ENCODE measurements around the gene AQP12B. TPM values are rescaled to one million over a fixed set of nuclear protein-coding genes. Genes with fewer than 3 reads are reported as not detected.
"Not testable (repeated sequence)": the region's sequence is repeated elsewhere in the genome, so short reads cannot be mapped to it uniquely, and the experiment has no call there.

The AQP12B gene, protein sequence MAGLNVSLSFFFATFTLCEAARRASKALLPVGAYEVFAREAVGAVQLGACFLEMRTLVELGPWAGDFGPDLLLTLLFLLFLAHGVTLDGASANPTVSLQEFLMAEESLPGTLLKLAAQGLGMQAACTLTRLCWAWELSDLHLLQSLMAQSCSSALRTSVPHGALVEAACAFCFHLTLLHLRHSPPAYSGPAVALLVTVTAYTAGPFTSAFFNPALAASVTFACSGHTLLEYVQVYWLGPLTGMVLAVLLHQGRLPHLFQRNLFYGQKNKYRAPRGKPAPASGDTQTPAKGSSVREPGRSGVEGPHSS
- total RNA-seq, result not detected

DNA sequence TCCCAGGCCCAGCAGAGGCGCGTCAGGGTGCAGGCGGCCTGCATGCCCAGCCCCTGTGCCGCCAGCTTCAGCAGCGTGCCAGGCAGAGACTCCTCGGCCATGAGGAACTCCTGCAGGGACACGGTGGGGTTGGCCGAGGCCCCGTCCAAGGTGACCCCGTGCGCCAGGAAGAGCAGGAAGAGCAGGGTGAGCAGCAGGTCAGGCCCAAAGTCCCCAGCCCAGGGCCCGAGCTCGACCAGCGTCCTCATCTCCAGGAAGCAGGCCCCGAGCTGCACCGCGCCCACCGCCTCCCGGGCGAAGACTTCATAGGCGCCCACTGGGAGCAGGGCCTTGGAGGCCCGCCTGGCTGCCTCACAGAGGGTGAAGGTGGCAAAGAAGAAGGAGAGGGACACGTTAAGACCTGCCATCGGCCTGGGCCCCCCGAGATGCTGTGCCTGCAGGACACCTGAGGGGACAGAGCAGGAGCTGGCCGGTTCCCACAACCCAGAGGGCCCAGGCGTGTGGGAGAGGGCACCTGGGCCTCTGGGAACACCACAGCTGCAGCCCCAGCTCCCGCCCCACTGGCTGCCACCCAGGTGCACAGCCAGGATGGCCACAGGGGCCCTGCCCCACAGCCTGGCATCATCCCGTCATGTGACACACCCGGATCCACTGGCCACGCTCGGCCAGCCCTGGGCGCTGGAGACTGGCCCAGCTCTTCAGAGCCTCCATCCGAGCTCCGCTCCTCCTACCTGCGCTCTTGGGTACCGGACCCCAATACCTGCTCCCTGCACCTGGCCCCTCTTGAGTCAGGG is at the start of gene AQP12B:
Gene AQP12B (minus strand): TSS at position 455 of the 794 bp plus-strand sequence. CDS start 48 bp downstream, at position 407.
- H3K4me3 Mint-ChIP-seq; DNase-seq; H3K9me3 Mint-ChIP-seq; H3K36me3 Mint-ChIP-seq (ENCODE audit: low read depth); POLR2A ChIA-PET; H3K27me3 Mint-ChIP-seq; H3K4me1 Mint-ChIP-seq; CTCF ChIA-PET: not testable (repeated sequence)
- H3K27ac Mint-ChIP-seq, result peak within 1 kb of the TSS; percentile 19

GRCh38 chr2:240732184-240732583 is 49.5 kb upstream of the AQP12B start:
- Mint-ChIP-seq H3K9me3 (no peaks in the 10 kb centered on the region), H3K4me3 (no peak overlapping the region), H3K36me3 (ENCODE audit: low read depth) (no peaks in the 10 kb centered on the region), H3K4me1 (no peaks in the 10 kb centered on the region), H3K27ac (no peak overlapping the region), H3K27me3 (no peaks in the 10 kb centered on the region)
- CTCF ChIA-PET, result no interaction called here
- DNase-seq, result no peak
- POLR2A ChIA-PET, result no interaction called here

DNA sequence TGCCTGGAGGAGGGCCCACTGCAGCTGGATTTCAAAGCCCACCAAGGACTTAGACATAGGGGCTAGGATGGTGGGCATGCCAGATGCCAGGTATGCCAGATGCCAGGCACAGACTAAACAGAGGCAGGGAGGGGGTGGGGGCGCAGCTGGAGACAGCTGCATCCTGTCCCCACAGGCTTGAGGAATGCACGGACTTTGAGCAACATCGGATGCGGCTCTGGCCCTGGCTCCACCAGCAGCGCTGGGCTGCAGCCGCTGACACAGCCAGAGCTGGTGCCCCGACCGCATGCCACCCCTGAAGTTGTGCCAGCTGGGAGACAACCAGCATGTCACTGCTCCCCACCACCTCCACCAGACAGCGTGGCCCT is 48.5 kb upstream of the AQP12B start:
- CTCF ChIA-PET, result no interaction called here
- H3K4me1 Mint-ChIP-seq, result no peaks in the 10 kb centered on the region
- H3K36me3 Mint-ChIP-seq (ENCODE audit: low read depth), result no peaks in the 10 kb centered on the region
- H3K9me3 Mint-ChIP-seq, result no peaks in the 10 kb centered on the region
- POLR2A ChIA-PET, result no interaction called here
- no peak for DNase-seq
- H3K27ac Mint-ChIP-seq, result no peak overlapping the region
- no peak overlapping the region for H3K4me3 Mint-ChIP-seq
- no peaks in the 10 kb centered on the region for H3K27me3 Mint-ChIP-seq

- DNase-seq, result no peak
- H3K9me3 Mint-ChIP-seq, result no peaks in the 10 kb centered on the region
- no peaks in the 10 kb centered on the region for H3K4me1 Mint-ChIP-seq
- H3K36me3 Mint-ChIP-seq (ENCODE audit: low read depth), result no peaks in the 10 kb centered on the region
- POLR2A ChIA-PET, result no interaction called here
- no peak overlapping the region for H3K27ac Mint-ChIP-seq
- no peak overlapping the region for H3K4me3 Mint-ChIP-seq
- CTCF ChIA-PET, result no interaction called here
- no peaks in the 10 kb centered on the region for H3K27me3 Mint-ChIP-seq
Measured at GRCh38 chr2:240730501-240731177, 48.0 kb upstream of the AQP12B start.

GRCh38 chr2:240728827-240729226 is 46.1 kb upstream of the AQP12B start:
- CTCF ChIA-PET, result no interaction called here
- Mint-ChIP-seq H3K4me3 (no peak overlapping the region), H3K27ac (no peak overlapping the region)

GRCh38 chr2:240728361-240728760 is 45.7 kb upstream of the AQP12B start:
- Mint-ChIP-seq H3K27ac (no peak overlapping the region), H3K9me3 (no peaks in the 10 kb centered on the region), H3K36me3 (ENCODE audit: low read depth) (no peaks in the 10 kb centered on the region), H3K27me3 (no peaks in the 10 kb centered on the region), H3K4me3 (no peak overlapping the region), H3K4me1 (no peaks in the 10 kb centered on the region)
- ChIA-PET CTCF (no interaction called here), POLR2A (no interaction called here)
- DNase-seq, result no peak

More at GRCh38 chr2:240728827-240729226, 46.1 kb upstream of the AQP12B start:
- Mint-ChIP-seq H3K27me3 (no peaks in the 10 kb centered on the region), H3K4me1 (no peaks in the 10 kb centered on the region), H3K9me3 (no peaks in the 10 kb centered on the region), H3K36me3 (ENCODE audit: low read depth) (no peaks in the 10 kb centered on the region)
- POLR2A ChIA-PET, result no interaction called here
- DNase-seq, result no peak

DNA sequence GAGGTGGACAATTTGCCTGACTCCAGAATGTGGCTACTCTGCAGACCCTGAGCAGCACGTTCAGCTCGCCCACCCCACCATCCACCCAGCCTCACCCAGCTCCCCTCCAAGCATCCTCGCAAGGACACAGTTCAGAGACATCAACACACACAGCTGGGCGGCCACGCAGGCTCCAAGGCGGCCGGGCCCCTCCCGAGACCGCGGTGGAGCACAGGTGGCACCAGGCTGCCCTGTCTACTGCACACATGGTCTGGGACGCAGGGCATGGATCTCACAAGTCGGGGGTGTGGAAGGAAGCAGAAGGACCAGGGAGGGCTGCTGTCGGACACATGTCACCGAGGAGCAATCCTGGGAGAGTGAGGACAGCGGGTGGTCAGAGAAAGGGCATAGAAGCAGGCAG is 45.2 kb upstream of the AQP12B start:
- ChIA-PET CTCF (no interaction called here), POLR2A (no interaction called here)
- Mint-ChIP-seq H3K27me3 (no peaks in the 10 kb centered on the region), H3K4me3 (no peak overlapping the region), H3K27ac (no peak overlapping the region), H3K9me3 (no peaks in the 10 kb centered on the region), H3K4me1 (no peaks in the 10 kb centered on the region), H3K36me3 (ENCODE audit: low read depth) (no peaks in the 10 kb centered on the region)
- no peak for DNase-seq

- CTCF ChIA-PET, result no interaction called here
- no peaks in the 10 kb centered on the region for H3K4me1 Mint-ChIP-seq
- H3K27me3 Mint-ChIP-seq, result no peaks in the 10 kb centered on the region
- no peak for DNase-seq
- H3K27ac Mint-ChIP-seq, result no peak overlapping the region
- no peak overlapping the region for H3K4me3 Mint-ChIP-seq
- H3K36me3 Mint-ChIP-seq (ENCODE audit: low read depth), result no peaks in the 10 kb centered on the region
- POLR2A ChIA-PET, result no interaction called here
- no peaks in the 10 kb centered on the region for H3K9me3 Mint-ChIP-seq
Measured at GRCh38 chr2:240727439-240727838, 44.8 kb upstream of the AQP12B start.

DNA sequence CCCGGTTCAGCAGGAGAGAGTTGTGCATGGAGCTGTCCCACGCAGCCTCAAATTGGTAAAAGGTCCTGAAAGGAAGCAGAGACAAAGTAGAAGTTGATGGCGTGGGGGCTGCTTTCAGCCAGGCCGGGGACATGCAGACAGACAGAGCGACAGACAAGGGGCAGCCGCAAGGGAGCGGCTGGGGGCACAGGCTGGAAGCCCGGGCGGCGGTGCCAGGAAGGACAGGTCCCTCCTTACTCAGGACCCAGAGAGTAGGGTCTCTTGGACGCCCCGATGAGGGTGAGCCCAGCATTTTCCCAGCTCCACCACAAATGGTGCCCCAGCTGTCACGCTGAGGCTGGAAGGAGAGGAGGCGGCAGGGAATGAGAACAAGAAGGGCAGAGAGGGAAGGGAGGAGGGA is 44.2 kb upstream of the AQP12B start:
- CTCF ChIA-PET, result no interaction called here

DNA sequence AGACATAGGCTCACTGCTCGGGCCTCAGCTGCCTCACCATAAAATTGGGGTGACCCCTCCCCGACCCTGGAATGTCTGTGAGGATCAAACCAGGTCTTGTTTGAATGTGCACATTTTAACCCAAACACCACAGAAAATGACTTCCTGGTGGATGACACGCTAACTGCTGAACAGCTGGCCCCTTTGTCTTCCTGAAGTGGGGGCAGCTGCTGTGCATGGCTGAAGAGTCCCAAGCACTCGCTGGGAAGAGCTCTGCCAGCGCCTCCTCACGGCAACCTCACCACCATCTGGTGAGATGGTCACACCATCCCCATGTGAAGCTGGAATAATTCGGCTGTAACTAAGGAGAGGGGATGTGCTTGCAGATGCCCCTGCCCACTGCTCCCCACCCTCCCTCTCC is 43.0 kb upstream of the AQP12B start:
- H3K9me3 Mint-ChIP-seq, result no peaks in the 10 kb centered on the region
- ChIA-PET POLR2A (no interaction called here), CTCF (no interaction called here)
- DNase-seq, result no peak
- no peak overlapping the region for H3K27ac Mint-ChIP-seq
- H3K36me3 Mint-ChIP-seq (ENCODE audit: low read depth), result no peaks in the 10 kb centered on the region
- H3K4me3 Mint-ChIP-seq, result no peak overlapping the region
- H3K4me1 Mint-ChIP-seq, result no peaks in the 10 kb centered on the region
- no peaks in the 10 kb centered on the region for H3K27me3 Mint-ChIP-seq

More for the DNA sequence above, 44.2 kb upstream of the AQP12B start:
- no peaks in the 10 kb centered on the region for H3K27me3 Mint-ChIP-seq
- no peak overlapping the region for H3K27ac Mint-ChIP-seq
- DNase-seq, result no peak
- no peaks in the 10 kb centered on the region for H3K4me1 Mint-ChIP-seq
- no peak overlapping the region for H3K4me3 Mint-ChIP-seq
- H3K9me3 Mint-ChIP-seq, result no peaks in the 10 kb centered on the region
- POLR2A ChIA-PET, result no interaction called here
- H3K36me3 Mint-ChIP-seq (ENCODE audit: low read depth), result no peaks in the 10 kb centered on the region

GRCh38 chr2:240725266-240725665 is 42.6 kb upstream of the AQP12B start:
- CTCF ChIA-PET, result no interaction called here
- POLR2A ChIA-PET, result no interaction called here

DNA sequence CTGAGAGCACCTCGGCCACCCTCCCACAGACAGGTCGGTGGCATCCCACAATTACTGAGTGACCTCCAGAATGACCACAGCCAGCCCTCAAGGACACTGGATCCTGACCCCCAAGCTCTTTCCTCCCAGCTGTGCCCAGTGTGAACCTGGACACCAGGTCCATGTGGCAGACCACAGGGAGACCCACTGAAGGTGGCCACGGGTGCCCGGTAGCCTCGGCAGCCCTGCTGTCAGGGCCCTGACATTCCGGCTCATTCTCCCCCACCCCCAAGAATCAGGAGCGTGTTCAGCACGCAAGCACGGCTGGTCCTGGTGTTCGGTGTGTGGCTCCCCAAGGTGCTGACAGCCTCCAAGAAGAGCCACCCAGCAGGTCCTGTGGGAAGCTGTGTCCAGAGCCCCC is 41.7 kb upstream of the AQP12B start:
- H3K9me3 Mint-ChIP-seq, result no peaks in the 10 kb centered on the region

More at GRCh38 chr2:240725266-240725665, 42.6 kb upstream of the AQP12B start:
- no peaks in the 10 kb centered on the region for H3K9me3 Mint-ChIP-seq
- no peak overlapping the region for H3K4me3 Mint-ChIP-seq
- H3K36me3 Mint-ChIP-seq (ENCODE audit: low read depth), result no peaks in the 10 kb centered on the region
- no peaks in the 10 kb centered on the region for H3K4me1 Mint-ChIP-seq
- no peak for DNase-seq
- no peak overlapping the region for H3K27ac Mint-ChIP-seq
- H3K27me3 Mint-ChIP-seq, result no peaks in the 10 kb centered on the region

DNA sequence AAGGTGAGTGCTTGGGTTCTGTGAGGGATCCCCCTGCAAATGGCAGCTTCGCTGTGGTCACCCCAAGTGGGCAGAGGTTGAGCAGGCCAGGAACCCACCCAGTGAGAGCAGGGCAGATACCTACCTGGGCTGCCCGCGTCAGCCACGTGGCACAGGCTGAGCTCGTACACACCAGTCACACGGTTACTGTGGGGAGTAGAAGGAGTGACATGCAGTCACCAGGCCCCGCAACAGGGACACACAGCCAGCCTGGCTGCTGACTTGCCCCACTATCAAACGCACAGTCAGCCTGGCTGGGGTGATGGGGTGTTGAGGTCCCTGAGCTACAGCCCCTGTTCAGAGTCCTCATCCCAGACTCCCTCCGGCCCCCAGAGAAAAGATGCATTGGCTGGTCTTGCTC is 41.2 kb upstream of the AQP12B start:
- POLR2A ChIA-PET, result no interaction called here
- DNase-seq, result no peak
- CTCF ChIA-PET, result interaction anchor here (0.7 kb wide), 1 partner anchor 127 kb away, joined by 3 read pairs; no protein-coding TSS in a partner anchor
- no peaks in the 10 kb centered on the region for H3K36me3 Mint-ChIP-seq (ENCODE audit: low read depth)
- no peak overlapping the region for H3K4me3 Mint-ChIP-seq
- no peak overlapping the region for H3K27ac Mint-ChIP-seq
- no peaks in the 10 kb centered on the region for H3K27me3 Mint-ChIP-seq
- H3K4me1 Mint-ChIP-seq, result no peaks in the 10 kb centered on the region
- H3K9me3 Mint-ChIP-seq, result no peaks in the 10 kb centered on the region

More for the DNA sequence above, 41.7 kb upstream of the AQP12B start:
- CTCF ChIA-PET, result no interaction called here
- H3K27me3 Mint-ChIP-seq, result no peaks in the 10 kb centered on the region
- no peaks in the 10 kb centered on the region for H3K4me1 Mint-ChIP-seq
- no peak overlapping the region for H3K27ac Mint-ChIP-seq
- POLR2A ChIA-PET, result no interaction called here
- H3K4me3 Mint-ChIP-seq, result no peak overlapping the region
- no peak for DNase-seq
- no peaks in the 10 kb centered on the region for H3K36me3 Mint-ChIP-seq (ENCODE audit: low read depth)
